ENCODE data around the gene SCG3.

SCG3 gene

DNA sequence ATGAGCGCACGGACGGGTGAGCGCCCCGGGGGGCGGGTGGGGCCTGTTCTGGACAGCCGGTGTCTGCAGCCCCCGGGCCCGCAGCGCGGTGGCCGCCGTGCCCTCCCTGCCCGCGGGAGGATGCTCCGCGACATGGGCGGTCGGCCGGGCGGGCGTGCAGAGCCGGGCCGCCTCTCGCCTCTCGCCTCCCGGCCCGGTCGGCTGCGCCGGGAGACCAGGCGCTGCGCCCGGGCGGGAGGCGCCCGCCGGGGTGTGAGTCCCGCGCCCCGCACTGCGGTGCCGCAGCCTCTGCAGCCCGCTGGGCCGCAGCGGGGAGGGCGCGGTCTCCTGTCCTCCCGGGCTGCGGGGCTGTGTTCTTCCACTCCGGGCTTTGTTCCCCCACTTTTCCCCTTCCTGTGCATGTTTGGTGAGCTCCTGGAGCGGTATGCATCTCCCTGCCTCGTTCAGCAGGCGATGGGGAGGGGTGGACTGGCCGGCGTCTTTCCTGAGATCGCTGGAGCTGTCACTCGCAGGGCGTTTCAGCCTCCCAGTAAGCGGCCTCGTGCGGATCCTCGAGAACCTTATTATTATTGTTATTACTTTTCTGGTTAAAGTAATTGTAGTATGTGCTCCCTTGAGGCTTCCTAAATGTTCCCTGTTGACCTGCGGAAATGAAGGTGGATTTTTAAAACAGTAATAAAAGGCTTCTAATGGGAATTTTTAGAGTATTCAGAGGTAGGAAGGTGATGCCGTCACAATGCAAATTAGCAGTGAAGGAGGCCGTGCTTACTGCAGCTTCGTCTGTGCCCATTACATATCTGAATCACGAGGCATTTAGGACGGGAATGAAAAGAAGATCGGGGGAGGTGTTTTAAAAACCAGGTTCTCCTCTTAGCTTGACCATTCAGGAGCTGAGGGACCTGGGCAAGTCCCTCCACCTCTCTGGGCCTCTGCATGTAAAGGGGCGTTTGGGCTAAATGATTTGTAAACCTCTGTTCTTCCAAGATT, 70.7 kb downstream of the SCG3 start:
- peaks cover 8% of the 10 kb centered on the region for H3K27me3 Mint-ChIP-seq
- ATAC-seq: peak; percentile 34
- peak overlapping the region; percentile 81 for H3K4me3 Mint-ChIP-seq
- DNase-seq: peak; percentile 18
- no peak overlapping the region for H3K27ac Mint-ChIP-seq
- H3K36me3 Mint-ChIP-seq (ENCODE audit: low read depth): no peaks in the 10 kb centered on the region
- H3K9me3 Mint-ChIP-seq: no peaks in the 10 kb centered on the region
- H3K4me1 Mint-ChIP-seq: peaks cover 26% of the 10 kb centered on the region

DNA sequence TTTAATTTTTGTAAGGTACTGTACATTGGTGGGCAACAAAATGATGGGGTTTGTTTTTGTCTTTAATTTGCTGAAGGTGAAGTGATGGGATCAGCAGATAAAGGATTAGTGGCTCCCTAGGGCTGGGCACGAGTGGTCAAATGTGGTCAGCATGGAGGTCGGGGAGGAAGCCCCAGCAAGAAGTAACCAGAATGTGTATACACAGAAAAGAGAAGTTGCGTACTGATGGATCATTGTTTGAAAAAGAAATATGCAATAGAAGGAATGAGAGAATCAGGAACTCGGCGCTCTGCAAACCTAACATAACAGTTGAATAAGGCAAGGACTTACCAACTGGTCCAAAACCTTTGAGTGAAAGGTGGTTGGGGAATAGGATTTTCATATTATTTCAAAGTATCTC, 71.6 kb downstream of the SCG3 start:
- ATAC-seq (no peak), DNase-seq (no peak)
- H3K36me3 Mint-ChIP-seq (ENCODE audit: low read depth): no peaks in the 10 kb centered on the region
- peak overlapping the region; percentile 45 for H3K4me3 Mint-ChIP-seq
- no peaks in the 10 kb centered on the region for H3K9me3 Mint-ChIP-seq
- H3K27ac Mint-ChIP-seq: no peak overlapping the region
- peaks cover 8% of the 10 kb centered on the region for H3K27me3 Mint-ChIP-seq
- peaks cover 26% of the 10 kb centered on the region for H3K4me1 Mint-ChIP-seq

DNA sequence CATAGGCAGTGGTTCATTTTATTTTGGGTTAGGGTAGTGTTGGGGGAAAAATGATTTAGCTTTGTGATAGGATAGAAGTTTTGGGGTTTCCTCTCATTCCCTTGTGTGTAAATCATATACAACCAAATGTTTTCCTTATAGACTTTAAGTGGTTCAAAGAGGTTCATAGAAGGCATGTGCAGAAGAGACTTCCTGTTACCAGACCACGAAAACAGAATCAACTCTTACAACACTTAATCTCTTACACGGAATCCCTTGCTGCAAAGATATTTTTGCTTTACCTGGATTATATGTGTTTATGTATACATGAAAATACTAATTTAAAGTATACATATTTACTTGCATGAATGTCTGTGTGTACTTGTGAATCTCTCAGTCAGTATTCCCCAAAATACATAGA, 73.0 kb downstream of the SCG3 start:
- no peak overlapping the region for H3K27ac Mint-ChIP-seq
- H3K36me3 Mint-ChIP-seq (ENCODE audit: low read depth): no peaks in the 10 kb centered on the region
- H3K9me3 Mint-ChIP-seq: no peaks in the 10 kb centered on the region
- DNase-seq (no peak), ATAC-seq (no peak)
- peaks cover 26% of the 10 kb centered on the region for H3K4me1 Mint-ChIP-seq
- H3K27me3 Mint-ChIP-seq: peaks cover 8% of the 10 kb centered on the region
- no peak overlapping the region for H3K4me3 Mint-ChIP-seq

DNA sequence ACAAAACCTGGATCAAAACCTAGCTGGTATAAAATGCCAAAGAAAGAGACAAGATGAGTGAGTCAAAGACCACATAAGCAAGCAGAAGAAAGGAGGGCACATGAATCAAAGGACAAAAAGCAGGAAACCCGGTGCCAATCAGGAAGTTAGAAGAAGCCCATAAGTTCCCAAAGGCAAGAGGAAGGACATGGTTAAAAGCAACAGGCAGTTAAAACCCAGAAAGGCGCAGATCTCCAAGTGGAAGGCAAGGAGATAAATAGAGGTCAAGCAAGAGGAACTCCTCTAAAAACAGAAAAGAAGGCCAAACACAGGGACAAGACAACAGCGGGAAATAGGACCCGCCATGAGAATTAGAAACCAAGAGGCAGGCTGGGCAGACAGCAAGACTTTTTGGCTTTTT, 74.5 kb downstream of the SCG3 start:
- ATAC-seq: no peak
- no peak overlapping the region for H3K4me3 Mint-ChIP-seq
- no peak for DNase-seq
- H3K4me1 Mint-ChIP-seq: peaks cover 24% of the 10 kb centered on the region
- H3K36me3 Mint-ChIP-seq (ENCODE audit: low read depth): no peaks in the 10 kb centered on the region
- no peak overlapping the region for H3K27ac Mint-ChIP-seq
- H3K27me3 Mint-ChIP-seq: peaks cover 8% of the 10 kb centered on the region
- H3K9me3 Mint-ChIP-seq: no peaks in the 10 kb centered on the region

DNA sequence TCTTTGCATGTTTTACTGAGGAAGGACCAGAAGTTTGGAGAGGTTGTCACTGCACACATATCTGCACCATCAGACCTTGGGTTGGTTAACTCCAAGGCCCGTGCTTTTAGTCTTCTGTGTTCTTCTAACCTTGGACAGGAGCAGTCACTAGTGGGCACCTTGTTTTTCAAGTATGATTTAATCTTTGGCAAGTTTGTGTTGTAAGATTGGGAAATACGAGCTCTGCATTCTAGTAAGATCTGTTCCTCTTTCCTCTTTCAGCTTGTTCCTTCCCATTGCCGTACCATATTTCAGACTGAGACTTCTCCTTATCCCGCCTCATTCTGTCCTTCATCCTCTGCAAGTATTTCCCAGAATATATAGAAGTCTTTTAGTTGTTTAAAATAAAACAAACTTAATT, 75.2 kb downstream of the SCG3 start:
- H3K27me3 Mint-ChIP-seq: peaks cover 6% of the 10 kb centered on the region
- no peak for ATAC-seq
- H3K9me3 Mint-ChIP-seq: no peaks in the 10 kb centered on the region
- no peak overlapping the region for H3K27ac Mint-ChIP-seq
- peaks cover 22% of the 10 kb centered on the region for H3K4me1 Mint-ChIP-seq
- no peak overlapping the region for H3K4me3 Mint-ChIP-seq
- DNase-seq: no peak
- no peaks in the 10 kb centered on the region for H3K36me3 Mint-ChIP-seq (ENCODE audit: low read depth)

DNA sequence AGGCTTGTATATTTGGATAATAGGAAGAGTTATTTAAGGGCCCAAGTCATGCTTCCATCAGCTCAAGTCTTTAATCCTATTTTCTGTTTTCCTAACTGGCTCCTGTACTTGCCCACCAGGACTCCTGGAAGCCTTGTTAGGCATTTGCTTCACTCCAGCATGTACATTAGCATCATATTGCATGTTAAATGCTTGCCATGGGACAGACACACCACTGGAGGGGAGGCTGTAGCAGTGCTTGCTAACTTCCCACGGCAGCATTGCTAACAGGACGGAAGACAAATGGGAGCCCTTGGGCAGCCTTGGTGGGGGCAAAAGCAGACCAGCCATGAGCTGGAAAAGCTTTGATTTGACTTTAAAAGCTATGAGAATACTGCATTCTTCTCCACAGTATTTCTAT, 76.1 kb downstream of the SCG3 start:
- H3K9me3 Mint-ChIP-seq: no peaks in the 10 kb centered on the region
- no peak overlapping the region for H3K4me3 Mint-ChIP-seq
- peaks cover 6% of the 10 kb centered on the region for H3K27me3 Mint-ChIP-seq
- no peak overlapping the region for H3K27ac Mint-ChIP-seq
- ATAC-seq: no peak
- no peaks in the 10 kb centered on the region for H3K36me3 Mint-ChIP-seq (ENCODE audit: low read depth)
- DNase-seq: no peak
- peaks cover 16% of the 10 kb centered on the region for H3K4me1 Mint-ChIP-seq

DNA sequence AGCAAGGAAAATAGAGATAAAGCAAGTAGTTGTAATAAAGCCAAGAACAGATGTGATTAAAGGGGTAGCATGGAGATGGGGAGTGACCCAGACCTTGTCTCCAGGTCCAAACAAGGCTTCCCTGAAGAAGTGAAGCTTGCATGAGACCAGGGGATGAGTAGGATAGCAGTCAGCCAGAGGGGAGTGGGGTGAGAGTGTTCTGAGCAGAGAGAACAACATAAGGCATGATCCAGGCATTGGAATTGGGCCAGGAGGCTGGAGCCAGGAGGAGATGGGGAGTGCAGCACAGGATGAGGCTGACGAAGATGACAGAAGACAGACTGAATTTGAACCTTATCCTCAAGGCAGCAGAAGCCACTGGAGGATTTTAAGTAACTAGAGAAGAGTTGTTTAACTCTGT, 77.3 kb downstream of the SCG3 start:
- no peak for DNase-seq
- Mint-ChIP-seq H3K4me1 (peaks cover 7% of the 10 kb centered on the region), H3K9me3 (no peaks in the 10 kb centered on the region), H3K36me3 (ENCODE audit: low read depth) (no peaks in the 10 kb centered on the region), H3K4me3 (no peak overlapping the region), H3K27ac (no peak overlapping the region), H3K27me3 (peaks cover under 1% of the 10 kb centered on the region)
- ATAC-seq: no peak

DNA sequence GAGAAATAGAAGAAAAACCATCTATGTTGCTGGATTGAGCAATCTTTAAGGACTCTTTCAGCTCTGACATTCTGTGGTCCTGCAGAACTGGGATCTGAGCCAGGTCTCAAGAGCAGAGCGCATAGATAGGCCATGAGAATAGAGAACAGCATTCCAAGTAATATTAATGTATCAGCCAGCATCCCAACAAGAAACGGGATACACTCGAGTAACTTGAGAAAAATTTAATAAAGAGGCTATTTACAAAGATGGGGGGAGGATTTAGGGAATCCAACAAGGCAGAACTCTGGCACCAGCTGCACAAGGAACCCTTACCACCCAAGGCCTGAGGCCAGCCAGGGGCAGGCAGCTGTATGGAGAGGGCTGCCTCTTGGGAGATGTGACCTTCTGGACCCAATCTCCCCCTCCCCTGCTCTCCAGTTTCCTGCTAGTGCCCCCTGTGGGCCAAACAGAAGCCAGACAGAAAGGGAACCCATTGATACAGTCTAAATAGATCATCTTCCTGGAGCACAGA, 78.3 kb downstream of the SCG3 start:
- Mint-ChIP-seq H3K4me3 (no peak overlapping the region), H3K27me3 (no peaks in the 10 kb centered on the region), H3K9me3 (no peaks in the 10 kb centered on the region), H3K36me3 (ENCODE audit: low read depth) (no peaks in the 10 kb centered on the region), H3K27ac (no peak overlapping the region), H3K4me1 (peaks cover 2% of the 10 kb centered on the region)
- no peak for DNase-seq
- ATAC-seq: no peak

DNA sequence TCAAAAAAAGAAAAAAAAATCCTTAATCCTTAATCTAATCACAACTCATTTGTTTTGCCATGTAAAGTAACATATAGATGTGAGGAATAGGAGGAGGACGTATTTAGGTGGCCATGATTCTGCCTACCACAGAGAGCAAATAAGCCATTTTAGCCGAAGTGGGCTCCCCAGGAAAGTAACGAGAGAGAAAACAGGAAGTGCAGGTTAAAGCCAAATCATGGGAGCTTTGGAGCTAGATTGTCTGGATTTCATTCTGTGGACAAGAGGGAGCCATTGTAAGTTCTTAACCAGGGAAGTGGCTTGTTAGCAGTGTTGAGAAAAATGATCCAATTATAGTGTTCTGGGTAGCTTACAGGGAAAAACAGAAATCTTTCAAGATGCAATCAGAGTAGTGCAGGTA, 79.5 kb downstream of the SCG3 start:
- H3K4me1 Mint-ChIP-seq: peaks cover 2% of the 10 kb centered on the region
- no peak for ATAC-seq
- no peaks in the 10 kb centered on the region for H3K9me3 Mint-ChIP-seq
- H3K27me3 Mint-ChIP-seq: no peaks in the 10 kb centered on the region
- H3K36me3 Mint-ChIP-seq (ENCODE audit: low read depth): no peaks in the 10 kb centered on the region
- H3K4me3 Mint-ChIP-seq: no peak overlapping the region
- no peak for DNase-seq
- peak overlapping the region; percentile 25 for H3K27ac Mint-ChIP-seq

DNA sequence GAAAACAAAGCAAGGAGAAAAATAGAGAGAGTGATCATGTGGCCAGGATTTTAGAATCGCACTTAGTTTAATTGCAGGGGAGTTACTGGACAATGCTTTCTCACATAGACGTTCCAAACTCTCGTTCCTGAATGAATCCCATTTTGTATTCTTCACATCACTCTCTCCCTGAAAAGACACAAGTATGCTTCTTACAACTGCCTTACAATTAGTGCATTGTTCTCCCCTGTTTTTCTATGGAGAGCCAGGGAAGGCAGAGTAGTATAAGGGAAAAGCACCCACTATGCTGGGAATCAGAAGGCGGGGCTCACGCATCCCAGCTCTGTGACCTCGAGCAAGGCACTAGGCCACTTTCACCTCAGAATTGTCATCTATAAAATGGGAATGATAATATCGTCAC, 84.4 kb downstream of the SCG3 start:
- Mint-ChIP-seq H3K4me1 (peaks cover 7% of the 10 kb centered on the region), H3K27ac (no peak overlapping the region), H3K4me3 (no peak overlapping the region), H3K9me3 (no peaks in the 10 kb centered on the region), H3K27me3 (no peaks in the 10 kb centered on the region), H3K36me3 (ENCODE audit: low read depth) (peaks cover 8% of the 10 kb centered on the region)
- ATAC-seq (no peak), DNase-seq (no peak)

DNA sequence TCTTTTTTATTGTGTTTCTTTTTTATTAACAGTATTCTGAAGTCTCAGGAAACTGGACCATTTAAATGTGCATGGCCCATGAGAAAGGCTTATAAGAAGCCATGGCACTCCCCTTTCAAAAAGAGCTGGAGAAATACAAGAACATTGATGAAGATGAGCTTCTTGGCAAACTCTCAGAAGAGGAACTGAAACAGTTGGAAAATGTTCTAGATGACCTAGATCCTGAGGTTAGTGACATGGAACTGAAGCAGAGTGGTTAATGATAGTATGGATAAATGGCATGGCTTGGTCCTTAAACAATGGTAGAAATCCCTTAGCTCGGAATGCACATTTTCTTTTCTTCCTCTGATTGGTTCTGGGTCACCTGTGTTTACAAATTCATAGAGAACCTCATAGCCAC, 85.0 kb downstream of the SCG3 start:
- no peaks in the 10 kb centered on the region for H3K9me3 Mint-ChIP-seq
- H3K36me3 Mint-ChIP-seq (ENCODE audit: low read depth): peaks cover 8% of the 10 kb centered on the region
- H3K4me1 Mint-ChIP-seq: peaks cover 6% of the 10 kb centered on the region
- ATAC-seq: no peak
- no peaks in the 10 kb centered on the region for H3K27me3 Mint-ChIP-seq
- no peak overlapping the region for H3K27ac Mint-ChIP-seq
- no peak overlapping the region for H3K4me3 Mint-ChIP-seq
- no peak for DNase-seq

DNA sequence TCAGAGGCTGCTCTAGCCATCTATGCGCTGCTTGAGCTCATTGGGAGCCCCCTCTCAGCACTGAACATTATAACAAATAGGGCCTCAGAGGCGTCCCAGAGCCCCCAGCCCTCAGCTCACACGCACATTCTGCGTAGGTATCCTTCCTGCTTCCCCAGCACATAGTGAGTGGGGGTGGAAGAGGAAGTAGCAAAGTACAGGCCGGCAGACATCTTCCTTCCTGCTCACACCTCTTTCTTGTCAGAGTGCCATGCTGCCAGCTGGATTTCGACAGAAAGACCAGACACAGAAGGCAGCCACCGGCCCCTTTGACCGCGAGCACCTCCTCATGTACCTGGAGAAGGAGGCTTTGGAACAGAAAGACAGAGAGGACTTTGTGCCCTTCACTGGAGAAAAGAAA, 86.7 kb downstream of the SCG3 start:
- ATAC-seq: no peak
- Mint-ChIP-seq H3K4me1 (peaks cover 6% of the 10 kb centered on the region), H3K27ac (no peak overlapping the region), H3K9me3 (no peaks in the 10 kb centered on the region), H3K4me3 (no peak overlapping the region), H3K36me3 (ENCODE audit: low read depth) (peaks cover 8% of the 10 kb centered on the region), H3K27me3 (no peaks in the 10 kb centered on the region)
- peak; percentile 7 for DNase-seq
